Cerebellar cortex (tissue), 1 donor: ENCODE measurements around the gene WDR7.
A peak's percentile ranks its signal among the peaks of the same experiment; 100 is the strongest.

ENCODE experiments used
- DNase-seq: peaks from one replicate; pipeline ENCODE4 v3.0.0-alpha.2; 2015; ENCODE audit warnings: low spot score

Gene WDR7

DNA sequence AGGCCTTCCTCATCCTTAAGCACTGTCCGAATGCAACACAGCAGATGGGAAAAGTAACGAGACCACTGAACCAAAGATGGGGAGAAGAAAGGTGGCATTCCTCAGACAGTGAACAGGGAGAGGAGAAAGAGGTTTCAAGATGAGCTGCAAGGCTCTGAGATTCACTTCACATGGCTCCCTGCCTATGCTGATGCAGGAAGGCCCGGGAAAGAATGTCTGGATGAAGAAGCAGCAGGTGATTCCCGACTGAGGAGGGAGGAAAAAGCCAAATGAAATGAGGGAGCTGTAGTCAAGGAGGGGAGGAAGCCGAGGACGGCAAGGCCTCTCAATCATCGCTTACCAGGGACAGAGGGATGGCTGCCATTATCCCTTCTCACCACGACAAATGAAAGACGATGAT is 397.2 kb downstream of the WDR7 start:
- DNase-seq: no peak

DNA sequence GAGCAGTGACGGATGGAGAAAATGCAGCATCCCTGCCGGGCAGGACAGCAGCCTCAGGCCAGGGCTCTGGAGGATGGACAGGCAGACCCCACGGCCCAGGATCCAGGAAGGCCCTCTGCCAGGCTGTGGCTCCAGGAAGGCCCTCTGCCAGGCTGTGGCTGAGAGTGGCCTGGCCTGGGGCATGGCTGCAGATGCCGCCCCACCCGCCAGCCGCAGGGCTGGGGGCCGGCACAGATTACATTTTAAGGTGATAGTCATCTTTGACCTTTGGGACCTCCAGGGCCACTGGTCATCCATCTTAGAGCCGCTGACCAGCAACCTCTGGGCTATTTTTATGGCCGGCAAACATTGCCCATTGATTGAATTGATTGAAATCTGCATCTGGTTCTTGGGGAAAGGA is 397.7 kb downstream of the WDR7 start:
- no peak for DNase-seq

DNA sequence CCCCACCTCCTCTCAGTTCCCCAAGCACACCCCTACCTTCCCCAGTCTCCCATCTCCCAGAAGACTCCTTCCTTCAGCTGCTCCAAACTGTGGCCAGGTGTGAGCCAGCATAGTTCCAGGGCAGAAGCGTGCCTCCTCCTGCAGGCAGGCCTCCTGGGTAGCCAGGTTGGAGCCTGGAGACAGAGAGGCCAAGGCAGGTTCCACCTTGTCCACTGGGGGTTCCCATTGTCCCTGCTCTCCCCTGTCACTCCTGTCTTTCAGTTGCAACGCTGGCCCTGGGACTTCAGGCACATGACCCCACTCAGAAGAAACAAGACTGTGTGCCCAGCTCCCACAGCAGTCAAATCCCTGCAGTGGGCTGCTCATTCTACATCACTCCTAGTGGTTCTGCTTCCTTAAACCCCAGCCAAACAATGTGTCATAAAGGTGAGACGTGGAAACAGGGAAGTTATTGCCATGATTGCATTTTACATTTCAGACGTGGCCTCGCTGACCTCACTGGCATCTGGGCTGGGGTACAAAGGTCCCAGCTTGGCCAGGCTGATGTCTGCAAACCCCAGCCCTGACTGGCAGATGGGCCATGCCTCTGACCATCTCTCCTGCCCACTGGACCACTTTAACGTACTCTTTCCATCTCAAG is 399.3 kb downstream of the WDR7 start:
- no peak for DNase-seq

DNA sequence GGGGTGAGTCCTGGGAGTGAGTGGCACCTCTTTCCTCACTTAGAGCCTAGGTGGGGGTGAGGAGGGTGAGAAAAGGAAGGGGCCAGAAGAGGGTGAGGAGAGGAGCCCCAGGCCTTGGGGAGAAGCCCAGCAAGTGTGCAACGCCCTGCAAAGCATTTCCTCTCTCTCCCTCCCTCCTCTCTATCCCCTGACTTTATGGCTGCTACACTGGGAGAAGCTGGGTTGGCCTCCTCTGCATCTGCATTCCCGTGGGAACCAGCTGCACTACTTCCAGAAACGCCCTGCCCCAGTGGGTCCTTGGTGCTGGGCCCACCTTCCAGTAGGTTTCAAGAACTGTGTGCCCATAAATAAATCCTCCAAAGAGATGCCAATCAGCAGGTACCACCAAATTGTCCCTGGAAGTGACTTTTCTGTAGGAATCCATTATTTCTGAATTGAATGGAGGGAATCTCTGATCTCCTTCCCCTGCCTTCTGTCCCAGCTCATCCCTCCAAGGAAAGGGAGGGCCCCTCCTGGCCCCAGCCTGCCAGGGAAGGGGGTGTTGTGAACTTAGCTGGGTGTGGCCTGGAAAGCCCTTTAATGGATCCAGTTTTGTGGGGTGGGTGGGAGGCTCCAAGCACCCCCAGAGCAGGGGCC is 400.0 kb downstream of the WDR7 start:
- no peak for DNase-seq

DNA sequence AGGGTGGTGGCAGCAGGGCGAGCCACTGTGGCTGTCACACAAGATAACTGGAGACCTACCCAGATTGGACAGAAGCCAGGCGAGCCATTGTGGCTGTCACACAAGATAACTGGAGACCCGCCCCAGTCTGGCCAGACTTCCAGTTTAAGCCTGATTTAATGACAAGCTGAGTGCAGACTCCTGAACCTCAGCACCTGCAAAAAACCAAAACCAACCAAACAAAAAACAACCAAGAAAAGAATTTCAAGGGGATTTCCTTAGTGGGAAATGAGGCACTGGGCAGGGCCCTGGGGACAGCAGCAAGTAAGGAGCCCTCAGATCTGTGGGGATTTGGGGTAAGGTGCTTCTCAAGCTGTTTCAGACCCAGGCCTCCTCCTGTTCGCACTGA is 400.5 kb downstream of the WDR7 start:
- DNase-seq: no peak

DNA sequence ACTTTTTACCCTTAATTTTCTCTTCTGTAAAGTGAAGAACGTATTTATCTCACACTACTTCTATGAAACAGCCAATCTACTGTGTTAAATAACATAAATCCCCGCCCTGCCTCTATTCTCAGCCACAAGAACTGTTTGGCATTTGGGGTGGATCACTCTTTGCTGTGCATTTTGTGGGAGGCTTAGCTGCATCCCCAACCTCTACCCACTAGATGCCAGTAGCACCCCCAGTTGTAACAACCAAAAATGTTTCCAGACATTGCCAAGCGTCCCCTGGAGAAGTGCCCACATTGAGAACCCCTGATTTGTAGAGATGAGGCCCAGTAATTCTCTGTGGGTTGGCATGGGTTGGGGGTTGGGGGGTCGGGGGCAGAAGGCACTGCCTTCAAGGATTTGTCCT is 401.0 kb downstream of the WDR7 start:
- no peak for DNase-seq

DNA sequence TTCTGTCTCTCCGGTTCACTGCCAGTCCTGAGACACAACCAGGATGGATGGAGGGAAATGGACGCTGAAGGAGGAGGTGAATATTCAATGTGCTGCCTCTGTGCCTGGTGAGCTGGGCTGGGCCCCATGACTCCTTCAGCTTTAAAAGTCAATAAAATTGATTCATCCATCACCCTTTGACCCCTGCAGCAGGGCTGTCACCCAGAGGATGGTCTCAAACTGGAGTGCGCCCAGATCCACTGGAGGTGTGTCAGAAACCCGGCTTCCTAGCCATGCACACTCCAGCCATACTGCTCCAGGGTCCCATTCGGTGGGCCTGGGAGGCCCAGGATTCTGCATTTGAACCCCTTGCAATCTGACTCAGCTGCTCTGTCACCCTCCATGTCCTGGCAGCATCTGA is 401.6 kb downstream of the WDR7 start:
- no peak for DNase-seq

DNA sequence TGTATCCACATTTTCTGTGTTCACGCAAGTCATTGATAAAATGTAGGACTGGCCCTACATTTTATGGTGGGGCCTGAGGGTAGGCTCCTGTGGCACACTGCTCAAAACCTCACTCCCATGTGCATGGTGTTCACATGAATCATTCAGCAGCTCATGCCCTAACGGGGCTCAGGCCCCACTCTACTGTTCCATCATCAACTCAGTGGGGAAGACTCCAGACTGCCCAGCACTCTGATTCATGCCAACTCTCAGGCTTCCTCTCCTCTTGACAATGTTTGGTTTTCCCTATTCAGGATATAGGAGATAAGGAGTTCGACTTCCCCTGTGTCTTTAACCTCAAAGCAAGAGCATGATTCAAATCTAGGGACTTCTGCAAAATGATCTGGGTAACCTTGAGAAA is 403.7 kb downstream of the WDR7 start:
- no peak for DNase-seq

DNA sequence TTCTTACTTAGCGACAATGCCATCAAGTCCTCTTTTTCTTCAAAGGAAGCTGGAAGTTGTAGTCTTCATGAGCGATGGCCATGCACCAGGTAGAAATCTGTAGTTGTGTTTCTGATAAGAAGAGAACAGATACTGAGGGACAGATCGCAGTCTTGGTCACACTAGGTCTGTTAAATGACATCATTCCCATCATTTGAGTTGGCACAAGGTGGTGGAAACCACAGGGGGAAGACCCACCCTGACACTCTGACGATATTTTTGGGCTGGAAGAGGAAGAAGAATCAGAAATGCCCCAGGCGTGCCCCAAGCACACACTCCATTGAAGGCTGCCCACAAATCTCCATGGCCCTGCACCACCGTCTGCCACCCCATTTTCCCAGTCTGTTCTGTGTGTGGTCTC is 406.7 kb downstream of the WDR7 start:
- DNase-seq: no peak

DNA sequence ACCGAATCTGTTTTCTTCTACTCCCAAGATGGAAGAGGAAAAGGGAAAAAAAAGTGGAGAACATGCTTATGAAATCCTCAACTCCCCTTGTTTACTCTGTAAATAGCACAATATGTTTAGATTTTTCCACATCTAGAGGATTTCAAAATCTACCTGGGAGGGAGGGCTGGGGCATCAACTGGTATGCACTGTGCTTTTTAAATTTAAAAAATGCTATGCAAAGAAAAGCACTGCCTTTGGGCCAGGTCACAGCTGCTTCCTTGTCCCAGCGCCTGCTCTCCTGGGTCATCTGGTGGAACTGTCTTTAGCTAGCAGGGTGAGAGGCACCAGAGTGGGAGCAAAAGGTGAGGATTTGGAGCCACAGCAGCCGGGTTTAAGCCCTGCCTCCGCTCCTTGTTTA is 407.6 kb downstream of the WDR7 start:
- DNase-seq: no peak

DNA sequence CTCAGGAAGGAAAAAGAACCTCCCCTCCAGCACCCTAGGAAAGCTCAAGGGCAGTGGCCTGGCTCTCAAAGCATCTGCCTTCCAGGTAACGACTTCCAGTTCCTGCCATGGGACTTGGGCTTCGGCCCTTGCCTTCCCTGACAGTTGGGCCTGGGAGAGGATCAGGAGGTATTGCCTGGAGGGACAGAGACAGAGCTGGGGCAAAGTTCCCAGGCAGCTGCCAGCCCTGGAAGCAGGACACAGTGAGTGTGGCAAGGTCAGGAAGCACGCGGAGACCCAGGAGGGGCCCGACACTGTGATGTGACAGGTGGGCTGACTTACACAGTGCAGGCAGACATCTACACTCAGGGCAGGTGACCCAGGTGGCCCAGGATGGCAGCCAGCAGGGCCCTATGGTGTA is 408.2 kb downstream of the WDR7 start:
- no peak for DNase-seq

DNA sequence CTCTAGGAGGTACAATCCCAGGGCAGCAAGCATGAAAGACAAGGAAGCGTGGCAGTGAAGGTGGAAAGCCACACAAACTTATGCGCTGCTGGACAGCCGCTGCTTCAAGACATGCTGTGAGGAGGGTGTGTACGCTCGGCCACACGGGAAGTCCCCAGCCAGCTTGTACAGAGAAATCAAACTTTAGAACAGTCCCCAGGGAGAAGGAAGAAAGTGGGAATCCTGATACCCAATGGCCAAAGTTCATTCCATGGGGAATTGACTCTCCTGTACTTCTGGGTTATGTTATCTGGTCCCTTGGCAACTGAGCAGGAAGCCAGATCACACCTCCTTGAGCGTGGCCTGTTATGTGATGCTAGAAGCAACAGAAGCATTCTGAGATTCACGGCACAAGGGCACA is 409.7 kb downstream of the WDR7 start:
- DNase-seq: no peak

DNA sequence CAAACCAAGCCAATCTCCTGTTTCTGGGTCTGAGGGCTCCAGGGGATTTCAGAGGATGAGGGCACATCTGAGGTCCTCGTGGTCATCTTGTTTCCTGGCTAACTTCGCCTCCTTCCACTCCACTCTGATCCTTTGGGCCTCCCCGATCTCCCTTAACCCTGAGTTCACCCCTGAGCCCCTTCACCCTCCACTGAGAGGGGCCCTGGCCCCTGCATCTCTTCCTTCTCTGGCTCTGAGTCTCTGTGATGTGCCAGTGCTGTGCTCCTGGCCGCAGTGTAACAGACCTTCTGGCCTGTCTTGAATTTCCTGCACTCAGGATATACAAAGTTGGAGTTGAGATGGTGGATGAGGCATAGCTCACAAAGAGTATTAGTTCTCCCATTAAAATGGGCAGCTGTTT is 411.0 kb downstream of the WDR7 start:
- DNase-seq: no peak

DNA sequence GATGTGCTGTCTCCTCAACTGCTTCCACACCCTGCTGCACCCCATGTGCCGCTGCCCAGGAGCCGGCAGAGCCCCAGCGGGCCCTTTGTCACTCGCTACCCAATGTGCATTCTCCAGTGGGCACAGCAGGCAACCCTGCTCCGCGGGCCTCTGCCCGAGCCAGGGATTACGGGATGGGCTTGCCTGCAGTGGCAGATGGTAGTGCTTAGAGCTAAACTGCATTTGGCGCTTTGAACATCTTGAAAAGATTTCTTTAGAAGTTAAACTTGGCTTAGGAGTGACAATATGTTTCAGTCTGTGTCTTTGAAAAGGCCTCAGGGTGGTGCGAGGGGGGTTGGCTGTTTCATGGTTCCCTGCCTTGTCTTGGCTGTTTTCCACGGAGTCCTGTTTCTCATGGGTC is 411.7 kb downstream of the WDR7 start:
- DNase-seq: peak; percentile 64

DNA sequence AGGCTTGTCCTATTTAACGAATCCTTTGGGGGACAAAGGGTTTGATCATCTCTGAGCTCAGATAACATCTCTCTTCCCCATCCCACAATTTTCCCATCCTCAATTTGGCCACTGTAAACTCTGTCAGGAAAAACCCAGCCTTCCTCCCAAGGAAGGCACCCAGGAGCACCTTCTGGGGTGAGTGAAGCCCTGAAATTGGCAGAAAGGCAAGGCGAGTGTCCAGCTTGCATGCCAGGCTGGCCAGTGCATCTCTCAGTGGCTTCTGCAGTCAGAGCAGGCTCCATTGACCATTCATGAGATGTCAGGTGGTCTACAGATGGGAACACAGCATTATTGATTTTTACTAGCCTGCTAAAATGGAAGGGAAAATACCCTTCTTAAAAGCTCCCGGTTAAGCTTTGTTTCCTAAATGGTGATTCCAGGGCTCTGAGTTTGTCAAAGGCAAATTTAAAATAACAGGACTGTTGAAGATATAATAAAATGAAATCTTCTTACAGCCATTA is 412.5 kb downstream of the WDR7 start:
- DNase-seq: peak; percentile 3

DNA sequence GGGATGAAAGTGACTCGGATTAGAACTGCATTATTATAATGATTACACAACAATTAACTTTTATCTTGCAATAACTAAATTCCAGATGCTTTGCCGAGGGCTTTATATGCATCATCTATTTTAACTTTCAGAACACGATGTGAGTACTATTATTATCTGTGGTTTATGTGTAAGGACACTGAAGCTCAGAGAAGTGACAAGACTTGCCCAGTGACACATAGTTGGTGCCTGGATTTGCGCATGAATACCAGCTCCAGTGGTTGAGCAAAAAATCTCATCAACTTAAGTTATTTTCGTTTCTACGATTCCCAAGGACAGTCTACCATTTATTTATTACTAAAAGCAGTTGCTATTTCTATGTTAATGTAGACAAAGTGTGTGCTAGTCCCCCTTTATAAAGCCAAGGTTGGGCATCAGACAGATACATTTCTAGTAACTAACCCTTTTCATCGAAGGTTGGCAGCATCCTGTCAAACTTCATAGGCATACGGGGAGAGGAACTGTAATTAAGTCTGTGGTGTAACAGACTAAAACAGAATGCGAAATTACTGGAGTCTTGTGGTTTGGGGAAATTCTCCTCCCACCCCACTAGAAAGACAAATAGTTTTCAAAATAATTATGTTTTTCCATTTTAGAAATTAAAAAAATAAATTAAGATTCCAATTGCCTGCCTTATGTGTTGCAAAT is 422.5 kb downstream of the WDR7 start:
- no peak for DNase-seq

DNA sequence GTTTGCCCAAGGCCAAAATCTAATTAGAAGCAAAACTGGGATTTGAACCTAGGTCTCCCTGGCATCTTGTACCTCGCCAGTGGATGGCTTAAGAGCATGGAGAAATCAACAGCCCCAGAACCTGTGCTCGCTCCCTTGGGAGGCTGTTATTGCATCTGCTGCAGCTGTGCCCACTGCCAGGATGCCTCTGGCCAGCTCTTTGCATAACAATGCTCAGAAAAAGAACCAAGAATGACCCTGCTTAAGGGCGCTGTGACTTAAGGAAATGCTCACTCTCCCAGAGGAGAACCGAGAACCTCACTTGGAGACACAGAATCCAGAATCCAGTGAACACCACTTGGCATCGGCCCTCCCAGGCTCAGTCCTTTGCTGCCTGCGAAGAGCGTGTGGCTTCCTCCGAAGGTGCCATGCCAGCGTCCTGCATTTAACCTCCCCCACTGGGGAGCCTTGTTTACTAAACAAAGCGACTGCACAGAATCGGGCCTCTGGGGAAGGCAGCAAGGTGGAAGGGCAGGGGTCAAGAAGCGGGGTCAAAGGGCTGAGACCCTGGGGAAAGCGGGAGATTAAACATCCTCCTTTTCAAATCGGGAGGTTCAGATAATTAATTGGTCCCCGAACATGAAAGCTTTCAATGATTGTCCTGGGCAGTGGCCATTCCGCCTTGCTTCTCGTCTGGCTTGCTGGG is 424.7 kb downstream of the WDR7 start:
- DNase-seq: no peak

DNA sequence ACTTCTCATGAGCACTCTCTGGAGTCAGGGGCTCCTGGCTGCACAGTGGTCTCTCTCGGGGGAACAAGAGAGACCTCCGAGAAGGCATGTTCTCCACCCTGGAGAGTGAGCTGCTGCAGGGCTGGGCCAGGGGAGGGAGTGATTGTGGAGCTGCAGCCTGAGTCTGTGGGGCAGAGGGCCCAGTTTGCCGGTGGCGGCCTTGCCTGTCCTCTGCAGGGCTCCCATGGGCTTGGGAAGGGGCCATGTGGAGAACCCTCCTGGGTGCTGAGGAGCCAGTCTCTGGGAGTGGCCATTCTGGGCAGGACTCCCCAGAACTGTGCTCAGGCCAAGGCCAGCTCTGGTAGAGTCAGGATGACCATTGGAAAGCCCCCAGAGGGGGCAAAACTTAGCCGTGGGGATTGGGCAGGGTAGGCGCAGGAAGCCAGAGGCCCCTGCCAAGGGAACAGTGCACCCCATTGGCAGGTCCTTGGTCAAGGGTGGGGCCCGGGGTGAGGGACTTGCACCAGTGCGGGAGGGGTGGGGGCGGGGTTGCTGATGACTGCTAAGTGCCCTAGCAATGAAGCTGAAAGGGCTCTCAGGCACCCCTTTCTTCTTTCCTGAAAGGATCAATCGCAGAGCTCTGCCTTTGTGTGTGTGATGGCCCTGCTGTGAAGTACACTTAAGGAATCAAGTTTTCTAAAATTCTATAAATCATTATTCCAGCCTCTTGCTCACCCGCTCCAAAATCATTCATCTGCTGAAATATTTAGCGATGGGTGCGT is 426.0 kb downstream of the WDR7 start:
- DNase-seq: no peak

DNA sequence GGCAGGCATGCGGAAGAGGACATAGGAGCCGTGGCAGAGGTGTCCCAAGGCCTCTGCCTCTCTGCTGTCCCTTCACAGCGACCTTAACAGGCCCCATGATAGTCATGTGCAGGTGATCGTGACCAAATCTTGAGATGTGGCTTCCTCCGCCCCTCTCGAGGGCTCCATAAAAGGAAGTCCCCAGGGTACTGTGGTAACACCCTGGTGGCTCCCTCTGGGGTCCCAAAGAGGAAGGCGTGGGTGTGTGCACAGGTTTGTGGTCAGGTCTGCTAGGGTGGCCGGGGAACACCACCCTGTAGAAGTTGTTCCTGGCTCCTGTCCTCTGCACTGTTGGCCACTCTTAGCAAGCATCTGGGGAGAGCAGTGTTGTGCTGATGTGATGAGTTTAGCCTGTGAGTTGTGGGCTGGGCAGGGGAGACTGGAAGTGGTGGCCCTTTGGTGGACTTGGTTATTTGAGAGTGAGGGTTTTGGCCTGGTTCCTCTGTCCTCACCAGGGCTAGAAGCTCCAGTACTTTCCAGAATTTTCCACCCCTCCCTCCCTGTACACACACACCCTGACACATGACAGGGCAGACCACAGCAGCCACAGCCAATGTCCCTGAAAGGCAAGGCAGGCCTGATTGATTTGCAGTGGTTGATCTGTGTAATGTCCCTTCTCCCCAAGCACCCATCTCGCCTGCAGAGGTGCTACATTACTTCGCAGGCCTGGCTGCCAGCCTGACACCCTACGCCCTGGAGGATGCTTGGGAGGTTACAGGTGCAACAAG is 426.8 kb downstream of the WDR7 start:
- DNase-seq: no peak

DNA sequence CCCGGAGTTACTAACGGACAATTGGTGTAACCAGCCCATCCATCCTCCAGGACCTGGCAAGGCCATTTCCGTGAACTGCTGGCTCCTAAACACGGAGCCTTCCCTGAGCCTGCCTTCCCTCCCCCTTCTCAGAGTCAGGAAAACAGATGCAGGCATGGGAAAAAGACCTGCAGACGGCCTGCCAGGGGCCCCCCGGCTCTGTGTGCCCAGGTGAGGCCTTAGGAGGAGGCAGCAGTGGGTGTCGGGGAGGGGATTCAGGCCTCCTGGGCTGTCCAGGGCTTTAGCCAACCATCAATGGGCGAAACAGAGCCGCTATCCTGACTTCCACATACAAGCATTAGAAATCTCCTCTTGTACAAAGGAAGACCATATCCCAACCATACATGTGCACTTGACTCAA is 427.5 kb downstream of the WDR7 start:
- DNase-seq: no peak

DNA sequence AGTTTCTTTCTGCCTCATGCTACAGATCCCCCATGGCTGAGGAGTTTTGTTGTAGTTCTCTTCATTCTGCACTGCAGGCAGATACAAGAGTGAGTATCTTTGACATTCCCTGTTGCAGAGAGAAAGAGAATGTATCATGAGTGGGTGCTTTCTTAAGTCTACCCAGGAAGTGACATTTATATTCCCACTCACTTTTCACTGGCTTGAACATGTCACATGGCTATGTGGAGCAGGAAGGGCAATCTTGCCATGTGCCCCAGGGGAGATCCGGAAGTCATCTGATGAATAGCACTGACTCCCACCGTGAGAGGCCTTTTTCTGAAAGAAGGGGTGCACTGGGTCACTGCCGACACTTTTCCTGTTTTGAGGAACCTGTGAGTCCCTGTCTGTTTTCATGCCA is 429.3 kb downstream of the WDR7 start:
- DNase-seq: no peak
